AML-193 (cell line): ENCODE data around the gene PTGS1.
"Not testable (repeated sequence)": the region's sequence is repeated elsewhere in the genome, so short reads cannot be mapped to it uniquely, and the experiment has no call there.

Experiments used
- DNase-seq, 2 experiments: peaks; one replicate each; lab custom pipeline; 2025; lab: John Stamatoyannopoulos, UW

Gene PTGS1

GRCh38 chr9:122370869-122371755, at the start of gene PTGS1:
Gene PTGS1 (plus strand): TSS chr9:122371024. CDS start chr9:122371085, 61 bp downstream.
- peak; percentile 25 to 49 for DNase-seq

- DNase-seq = no peak
Observed at GRCh38 chr9:122322553-122322952, 48.3 kb upstream of the PTGS1 start.

- DNase-seq = not testable (repeated sequence)
Observed at GRCh38 chr9:122324665-122325064, 46.2 kb upstream of the PTGS1 start.

GRCh38 chr9:122325124-122325523, 45.7 kb upstream of the PTGS1 start:
- DNase-seq = no peak

GRCh38 chr9:122327175-122327574, 43.6 kb upstream of the PTGS1 start:
- DNase-seq = no peak

GRCh38 chr9:122329597-122329996, 41.2 kb upstream of the PTGS1 start:
- DNase-seq = no peak

- not testable (repeated sequence) for DNase-seq
Observed at GRCh38 chr9:122330466-122330865, 40.4 kb upstream of the PTGS1 start.

GRCh38 chr9:122331523-122331927, 39.3 kb upstream of the PTGS1 start:
- DNase-seq = no peak

- no peak for DNase-seq
Observed at GRCh38 chr9:122332083-122332482, 38.7 kb upstream of the PTGS1 start.

- no peak for DNase-seq
Observed at GRCh38 chr9:122332644-122333043, 38.2 kb upstream of the PTGS1 start.

GRCh38 chr9:122333169-122333808, 37.5 kb upstream of the PTGS1 start:
- no peak for DNase-seq

GRCh38 chr9:122334916-122335315, 35.9 kb upstream of the PTGS1 start:
- no peak for DNase-seq

GRCh38 chr9:122336189-122336588, 34.6 kb upstream of the PTGS1 start:
- no peak for DNase-seq

- DNase-seq = no peak
Observed at GRCh38 chr9:122336866-122337555, 33.8 kb upstream of the PTGS1 start.

- DNase-seq = no peak
Observed at GRCh38 chr9:122337556-122337929, 33.3 kb upstream of the PTGS1 start.

- no peak for DNase-seq
Observed at GRCh38 chr9:122338536-122338935, 32.3 kb upstream of the PTGS1 start.

GRCh38 chr9:122338994-122339393, 31.8 kb upstream of the PTGS1 start:
- no peak for DNase-seq

- DNase-seq = no peak
Observed at GRCh38 chr9:122339579-122339978, 31.2 kb upstream of the PTGS1 start.

GRCh38 chr9:122340161-122340560, 30.7 kb upstream of the PTGS1 start:
- DNase-seq = no peak

- DNase-seq = no peak
Observed at GRCh38 chr9:122342323-122343050, 28.3 kb upstream of the PTGS1 start.

GRCh38 chr9:122346478-122347347, 24.1 kb upstream of the PTGS1 start:
- no peak for DNase-seq
